Heart left ventricle (tissue), 13 donors: Measurements from ENCODE around the gene TP53TG5.

Source experiments
- POLR2A ChIP-seq, 2 donors: fragments of 450-650 bp; IDR thresholded peaks; one replicate each; pipeline ENCODE4 v1.6.1; 2017; ENCODE audit warnings: antibody characterized with exemption in 2 of 2, mild to moderate bottlenecking in 2 of 2, moderate library complexity in 2 of 2
- TF ChIP-seq, protein P1 (sequence below), 12 donors: fragments of 200-600 bp; sonication (generic) in 4 of 12; IDR thresholded peaks; one replicate each; pipeline versions ENCODE4 v1.5.0 to v1.8.0; 2018 to 2022; ENCODE audit warnings: antibody characterized with exemption in 12 of 12, mild to moderate bottlenecking in 5 of 12
- donor health status: ischemic (EF 13 %, LVEDD 7.1; RV severe dilation, severe dysfunction).
- donor health status: DM: no; HTN: yes; CAD: no.
- donor health status: DM: no; HTN: no; CAD: no.
- donor health status: ischemic (EF 25% LVEDD 6.9; RV normal size, moderate dysfunction).
- donor health status: ischemic (EF 25% LVEDD 5.7; RV mildly dilated, moderate dysfunction).
- donor health status: ischemic (EF 35%, LVEDD 5.7; RV mildly dilated, moderate dysfunction).
- donor health status: nonischemic (EF 11% LVEDD 7.7; RV severe dilation, severe dysfunction).
- donor health status: DM: yes; HTN: yes; CAD: no.
- donor health status: PGD.
- donor health status: ischemic (EF 29% LVEDD 5.4; RV normal size, mild dysfunction).
- donor health status: nonischemic (EF 23%, LVEDD 6.1; RV moderate dilation, normal function).

DNA sequence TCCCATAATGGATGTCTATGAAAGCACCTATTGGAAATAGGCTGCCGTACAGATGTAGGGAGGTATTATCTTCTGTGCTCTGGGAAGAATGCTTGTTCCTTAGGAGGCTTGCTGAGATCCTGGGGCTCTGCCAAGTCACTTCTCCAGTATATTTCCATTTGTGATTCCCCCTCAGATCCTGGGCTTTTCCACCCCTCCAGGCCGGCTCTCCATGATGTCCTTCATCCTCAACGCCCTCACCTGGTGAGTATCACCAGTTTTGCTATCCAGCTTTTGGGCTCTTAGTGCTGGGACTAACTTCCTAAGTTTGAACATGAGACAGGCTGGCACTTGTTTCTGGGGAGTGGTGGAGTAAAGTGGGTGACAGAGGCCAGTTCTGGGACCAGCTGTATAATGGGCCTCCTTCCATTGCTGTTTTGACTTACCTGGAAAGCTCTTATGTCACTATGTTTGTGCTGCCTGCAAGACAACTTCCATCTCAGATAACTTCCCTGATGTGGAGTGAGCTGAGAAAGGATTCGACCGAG, 12.6 kb downstream of the TP53TG5 start:
- TF ChIP-seq, protein P1, sequence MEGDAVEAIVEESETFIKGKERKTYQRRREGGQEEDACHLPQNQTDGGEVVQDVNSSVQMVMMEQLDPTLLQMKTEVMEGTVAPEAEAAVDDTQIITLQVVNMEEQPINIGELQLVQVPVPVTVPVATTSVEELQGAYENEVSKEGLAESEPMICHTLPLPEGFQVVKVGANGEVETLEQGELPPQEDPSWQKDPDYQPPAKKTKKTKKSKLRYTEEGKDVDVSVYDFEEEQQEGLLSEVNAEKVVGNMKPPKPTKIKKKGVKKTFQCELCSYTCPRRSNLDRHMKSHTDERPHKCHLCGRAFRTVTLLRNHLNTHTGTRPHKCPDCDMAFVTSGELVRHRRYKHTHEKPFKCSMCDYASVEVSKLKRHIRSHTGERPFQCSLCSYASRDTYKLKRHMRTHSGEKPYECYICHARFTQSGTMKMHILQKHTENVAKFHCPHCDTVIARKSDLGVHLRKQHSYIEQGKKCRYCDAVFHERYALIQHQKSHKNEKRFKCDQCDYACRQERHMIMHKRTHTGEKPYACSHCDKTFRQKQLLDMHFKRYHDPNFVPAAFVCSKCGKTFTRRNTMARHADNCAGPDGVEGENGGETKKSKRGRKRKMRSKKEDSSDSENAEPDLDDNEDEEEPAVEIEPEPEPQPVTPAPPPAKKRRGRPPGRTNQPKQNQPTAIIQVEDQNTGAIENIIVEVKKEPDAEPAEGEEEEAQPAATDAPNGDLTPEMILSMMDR (IDR thresholded peaks at IDR 0.05) = no peak
- TF ChIP-seq POLR2A (IDR thresholded peaks at IDR 0.05) = no peak
